Measurements from ENCODE around the gene TBCA.

DNA sequence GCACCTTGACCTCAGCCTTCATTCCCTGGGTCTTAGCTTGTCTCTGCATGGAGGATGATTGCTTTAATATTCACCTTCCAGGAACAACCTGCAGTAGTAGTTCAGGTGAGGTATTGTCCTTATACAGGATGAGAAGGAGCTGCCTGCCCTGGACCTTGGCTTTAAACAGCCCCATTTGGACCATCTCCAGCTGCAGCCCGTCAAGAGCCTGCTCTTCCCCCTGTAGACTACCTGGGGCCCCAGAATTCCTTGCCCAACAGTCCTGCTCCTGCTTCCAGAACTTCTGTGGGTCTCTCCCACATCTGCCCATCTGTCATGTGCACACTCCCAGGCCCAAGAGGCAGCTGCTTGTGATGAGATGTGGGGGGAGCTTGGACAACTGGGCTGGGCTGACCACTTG lies 125.5 kb downstream of the TBCA start:
- TF ChIP-seq, protein P1, sequence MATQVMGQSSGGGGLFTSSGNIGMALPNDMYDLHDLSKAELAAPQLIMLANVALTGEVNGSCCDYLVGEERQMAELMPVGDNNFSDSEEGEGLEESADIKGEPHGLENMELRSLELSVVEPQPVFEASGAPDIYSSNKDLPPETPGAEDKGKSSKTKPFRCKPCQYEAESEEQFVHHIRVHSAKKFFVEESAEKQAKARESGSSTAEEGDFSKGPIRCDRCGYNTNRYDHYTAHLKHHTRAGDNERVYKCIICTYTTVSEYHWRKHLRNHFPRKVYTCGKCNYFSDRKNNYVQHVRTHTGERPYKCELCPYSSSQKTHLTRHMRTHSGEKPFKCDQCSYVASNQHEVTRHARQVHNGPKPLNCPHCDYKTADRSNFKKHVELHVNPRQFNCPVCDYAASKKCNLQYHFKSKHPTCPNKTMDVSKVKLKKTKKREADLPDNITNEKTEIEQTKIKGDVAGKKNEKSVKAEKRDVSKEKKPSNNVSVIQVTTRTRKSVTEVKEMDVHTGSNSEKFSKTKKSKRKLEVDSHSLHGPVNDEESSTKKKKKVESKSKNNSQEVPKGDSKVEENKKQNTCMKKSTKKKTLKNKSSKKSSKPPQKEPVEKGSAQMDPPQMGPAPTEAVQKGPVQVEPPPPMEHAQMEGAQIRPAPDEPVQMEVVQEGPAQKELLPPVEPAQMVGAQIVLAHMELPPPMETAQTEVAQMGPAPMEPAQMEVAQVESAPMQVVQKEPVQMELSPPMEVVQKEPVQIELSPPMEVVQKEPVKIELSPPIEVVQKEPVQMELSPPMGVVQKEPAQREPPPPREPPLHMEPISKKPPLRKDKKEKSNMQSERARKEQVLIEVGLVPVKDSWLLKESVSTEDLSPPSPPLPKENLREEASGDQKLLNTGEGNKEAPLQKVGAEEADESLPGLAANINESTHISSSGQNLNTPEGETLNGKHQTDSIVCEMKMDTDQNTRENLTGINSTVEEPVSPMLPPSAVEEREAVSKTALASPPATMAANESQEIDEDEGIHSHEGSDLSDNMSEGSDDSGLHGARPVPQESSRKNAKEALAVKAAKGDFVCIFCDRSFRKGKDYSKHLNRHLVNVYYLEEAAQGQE (IDR thresholded peaks at IDR 0.05; ENCODE audit: insufficient read depth in 1 of 2, low read depth in 2 of 2, low read length in 1 of 2) = no peak
- no peak for TF ChIP-seq SIN3A (IDR thresholded peaks at IDR 0.05; ENCODE audit: borderline replicate concordance, insufficient read depth, low read depth, low read length)

Measured in Panc1 (cell line).